HG03565 (cell line): ENCODE data around the gene DBET.
"Not testable (repeated sequence)": the region's sequence is repeated elsewhere in the genome, so short reads cannot be mapped to it uniquely, and the experiment has no call there.

ENCODE experiments used
- ATAC-seq: cut with Tn5 transposase; IDR thresholded peaks from one replicate; pipeline ENCODE4 v1.9.1; 2021; ENCODE audit warnings: mild to moderate bottlenecking, moderate library complexity; ENCODE audit not compliant: unreplicated experiment

The DBET gene

DNA sequence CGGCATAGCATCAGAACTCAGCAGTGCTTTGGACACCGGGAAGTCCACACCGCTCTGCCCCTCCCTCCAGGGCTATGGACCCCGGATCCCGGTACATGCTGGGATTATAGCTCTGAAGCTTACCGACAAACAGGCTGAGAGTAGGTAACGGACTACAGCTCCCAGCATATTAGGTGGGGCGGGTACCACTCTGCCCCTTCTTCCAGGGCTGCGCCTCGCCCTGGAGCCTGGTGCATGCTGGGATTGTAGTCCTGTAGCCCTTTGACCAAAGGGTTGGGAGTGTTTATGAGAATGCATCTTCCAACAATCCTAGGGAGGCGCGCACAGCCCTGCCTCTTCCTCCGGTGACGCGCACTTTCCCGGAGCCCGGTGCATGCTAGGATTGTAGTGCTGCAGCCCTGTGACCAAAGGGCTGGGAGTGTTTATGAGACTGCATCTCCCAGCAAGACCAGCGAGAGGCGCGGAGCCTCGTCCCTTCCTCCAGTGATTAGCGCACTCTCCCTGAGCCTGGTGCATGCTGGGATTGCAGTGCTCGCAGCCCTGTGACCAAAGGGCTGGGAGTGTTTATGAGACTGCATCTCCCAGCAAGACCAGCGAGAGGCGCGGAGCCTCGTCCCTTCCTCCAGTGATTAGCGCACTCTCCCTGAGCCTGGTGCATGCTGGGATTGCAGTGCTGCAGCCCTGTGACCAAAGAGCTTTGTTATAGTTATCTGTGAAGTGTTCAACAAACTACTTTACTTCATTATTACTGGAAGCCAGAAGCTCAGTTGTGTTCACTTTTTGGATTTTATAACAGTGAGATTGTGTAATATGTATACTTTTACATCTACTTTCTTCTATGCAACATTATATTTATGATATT is 14.7 kb upstream of the DBET start:
- not testable (repeated sequence) for ATAC-seq

DNA sequence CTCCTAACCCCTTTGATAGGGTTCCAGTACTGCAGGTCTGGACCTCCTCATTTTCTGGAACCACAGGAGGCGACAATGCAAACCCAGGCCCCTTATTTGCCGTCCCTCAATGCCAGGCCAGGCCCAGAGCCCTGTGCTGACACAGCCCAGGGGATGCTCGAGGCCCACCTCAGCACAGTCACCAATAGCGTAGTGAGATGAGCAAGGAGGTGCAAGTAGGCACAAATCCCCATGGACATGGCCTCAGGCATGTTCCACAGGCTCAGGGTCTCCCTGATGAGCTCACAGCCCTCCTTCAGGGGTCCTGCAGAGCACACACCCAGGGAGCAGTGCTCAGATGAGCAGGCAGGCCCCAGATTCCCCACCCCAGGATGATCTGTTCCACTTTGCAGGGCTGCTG is 5.3 kb upstream of the DBET start:
- not testable (repeated sequence) for ATAC-seq

GRCh38 chr4:190064805-190065204 is 503 bp downstream of the DBET start:
- not testable (repeated sequence) for ATAC-seq

DNA sequence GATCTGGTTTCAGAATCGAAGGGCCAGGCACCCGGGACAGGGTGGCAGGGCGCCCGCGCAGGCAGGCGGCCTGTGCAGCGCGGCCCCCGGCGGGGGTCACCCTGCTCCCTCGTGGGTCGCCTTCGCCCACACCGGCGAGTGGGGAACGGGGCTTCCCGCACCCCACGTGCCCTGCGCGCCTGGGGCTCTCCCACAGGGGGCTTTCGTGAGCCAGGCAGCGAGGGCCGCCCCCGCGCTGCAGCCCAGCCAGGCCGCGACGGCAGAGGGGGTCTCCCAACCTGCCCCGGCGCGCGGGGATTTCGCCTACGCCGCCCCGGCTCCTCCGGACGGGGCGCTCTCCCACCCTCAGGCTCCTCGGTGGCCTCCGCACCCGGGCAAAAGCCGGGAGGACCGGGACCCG is 4.0 kb downstream of the DBET start:
- ATAC-seq: not testable (repeated sequence)

DNA sequence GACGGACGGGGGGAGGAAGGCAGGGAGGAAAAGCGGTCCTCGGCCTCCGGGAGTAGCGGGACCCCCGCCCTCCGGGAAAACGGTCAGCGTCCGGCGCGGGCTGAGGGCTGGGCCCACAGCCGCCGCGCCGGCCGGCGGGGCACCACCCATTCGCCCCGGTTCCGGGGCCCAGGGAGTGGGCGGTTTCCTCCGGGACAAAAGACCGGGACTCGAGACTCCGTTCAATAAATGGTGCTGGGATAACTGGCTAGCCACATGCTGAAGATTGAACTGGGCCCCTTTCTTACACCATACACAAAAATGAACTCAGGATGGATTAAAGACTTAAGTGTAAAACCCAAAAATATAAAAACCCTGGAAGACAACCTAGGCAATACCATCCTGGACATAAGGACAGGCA is 28.8 kb downstream of the DBET start:
- not testable (repeated sequence) for ATAC-seq

- not testable (repeated sequence) for ATAC-seq
These were observed 29.7 kb downstream of the DBET start for GRCh38 chr4:190094031-190094430.

DNA sequence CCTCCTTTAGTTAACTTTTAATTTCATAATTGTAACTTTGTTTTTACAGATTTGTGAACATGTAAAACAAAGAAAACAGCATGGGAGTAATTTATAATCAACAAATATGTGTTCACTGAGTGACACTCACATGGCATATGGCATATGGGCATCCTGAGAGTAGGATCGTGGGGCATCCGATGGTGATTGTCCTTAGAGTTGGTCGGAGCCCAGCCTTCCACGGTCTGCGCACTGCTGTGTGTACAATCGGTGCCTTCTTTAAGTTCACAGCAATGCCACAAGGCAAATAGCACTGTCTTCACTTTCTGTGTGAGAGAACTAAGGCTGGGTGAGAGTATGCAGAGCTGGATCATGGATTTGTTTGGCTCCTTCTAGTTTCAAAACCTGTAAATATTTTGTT is 31.0 kb downstream of the DBET start:
- ATAC-seq: not testable (repeated sequence)

GRCh38 chr4:190099605-190100004 is 35.3 kb downstream of the DBET start:
- ATAC-seq: not testable (repeated sequence)

- ATAC-seq: not testable (repeated sequence)
These were observed 37.2 kb downstream of the DBET start for GRCh38 chr4:190101525-190101924.

- ATAC-seq: not testable (repeated sequence)
These were observed 41.9 kb downstream of the DBET start for GRCh38 chr4:190106191-190106590.

- ATAC-seq: not testable (repeated sequence)
These were observed 42.5 kb downstream of the DBET start for GRCh38 chr4:190106611-190107480.

- ATAC-seq: not testable (repeated sequence)
These were observed 43.6 kb downstream of the DBET start for GRCh38 chr4:190107766-190108485.

DNA sequence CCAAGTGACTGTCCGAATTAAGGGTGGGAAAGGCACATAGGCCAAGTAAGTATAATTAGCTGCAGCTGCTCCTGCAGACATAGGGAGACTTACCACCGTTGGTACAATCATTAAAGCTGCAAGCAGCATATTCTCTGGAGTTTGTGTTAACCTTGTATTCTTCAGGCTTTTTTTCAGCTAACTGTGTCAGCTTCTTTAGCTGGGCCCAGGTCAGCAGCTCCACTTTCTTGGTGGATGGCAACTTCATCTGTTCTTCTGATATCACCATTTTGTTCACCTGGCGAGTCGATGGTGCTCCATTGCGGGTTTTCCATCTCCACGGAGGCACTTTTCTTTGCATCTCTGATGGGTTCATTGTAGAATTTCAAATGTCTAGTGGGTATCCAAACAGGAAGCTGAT is 44.5 kb downstream of the DBET start:
- ATAC-seq: not testable (repeated sequence)

DNA sequence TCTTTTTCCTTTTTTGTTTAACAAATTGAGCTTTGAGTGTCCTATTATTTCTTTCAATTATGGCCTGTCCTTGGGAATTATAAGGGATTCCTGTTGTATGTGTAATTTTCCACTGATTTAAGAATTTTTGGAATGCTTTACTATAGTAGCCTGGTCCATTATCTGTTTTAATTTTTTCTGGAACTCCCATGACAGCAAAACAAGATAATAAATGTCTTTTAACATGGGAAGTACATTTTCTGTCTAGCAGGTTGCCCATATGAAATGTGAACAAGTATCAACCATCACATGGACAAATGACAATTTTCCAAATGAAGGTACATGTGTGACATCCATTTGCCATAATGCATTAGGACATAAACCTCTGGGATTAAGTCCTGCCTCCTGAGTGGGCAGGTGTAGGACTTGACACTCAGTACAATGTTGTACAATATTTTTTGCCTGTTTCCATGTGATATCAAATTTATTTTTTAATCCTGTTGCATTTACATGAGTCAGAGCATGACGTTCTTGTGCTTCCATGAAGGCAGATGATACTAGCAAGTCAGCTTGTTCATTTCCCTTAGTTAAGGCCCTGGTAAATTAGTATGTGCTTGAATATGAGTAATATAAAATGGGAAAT is 45.2 kb downstream of the DBET start:
- ATAC-seq: not testable (repeated sequence)

DNA sequence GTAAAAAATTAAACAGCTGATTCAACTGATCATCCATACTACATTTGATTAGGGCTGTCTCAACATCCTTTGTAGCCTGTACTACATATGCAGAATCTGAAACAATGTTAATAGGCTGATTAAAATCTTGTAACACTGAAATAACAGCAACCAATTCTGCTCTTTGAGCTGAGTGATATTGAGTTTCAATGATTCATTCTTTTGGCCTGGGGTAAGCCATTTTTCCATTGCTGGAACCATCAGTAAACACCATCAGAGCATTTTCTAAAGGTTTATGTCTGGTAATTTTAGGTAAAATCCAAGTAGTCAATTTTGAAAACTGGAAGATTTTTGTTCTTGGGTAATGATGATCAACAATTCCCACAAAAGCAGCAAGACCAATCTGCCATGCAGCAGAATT is 45.7 kb downstream of the DBET start:
- not testable (repeated sequence) for ATAC-seq

DNA sequence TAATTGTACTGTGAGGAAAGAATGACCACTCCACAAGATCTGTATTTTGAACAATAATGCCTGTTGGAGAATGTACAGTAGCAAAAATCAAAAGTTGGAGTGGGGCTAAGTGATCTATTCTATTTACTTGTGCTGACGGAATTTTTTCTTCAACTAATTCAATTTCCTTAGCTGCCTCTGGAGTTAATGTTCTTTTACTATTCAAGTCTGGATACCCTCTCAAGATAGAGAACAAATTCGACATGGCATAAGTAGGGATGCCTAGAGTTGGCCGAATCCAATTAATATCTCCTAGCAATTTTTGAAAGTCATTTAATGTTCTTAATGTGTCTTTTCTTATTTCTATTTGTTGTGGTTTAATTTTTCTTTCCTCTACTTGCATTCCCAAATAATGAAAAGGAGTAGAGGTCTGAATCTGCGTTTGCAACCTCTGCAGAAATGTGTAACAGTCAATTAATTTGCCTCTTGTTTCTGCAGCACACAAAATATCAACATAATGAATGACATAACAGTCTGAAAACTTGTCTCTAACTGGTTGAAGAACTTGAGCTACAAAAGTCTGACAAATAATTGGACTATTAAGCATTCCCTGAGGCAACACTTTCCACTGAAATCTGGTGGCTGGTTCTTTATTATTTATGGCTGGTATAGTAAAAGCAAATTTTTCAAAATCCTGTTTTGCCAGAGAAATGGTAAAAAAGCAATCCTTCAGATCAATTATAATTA is 46.4 kb downstream of the DBET start:
- not testable (repeated sequence) for ATAC-seq

- ATAC-seq: not testable (repeated sequence)
These were observed 48.6 kb downstream of the DBET start for GRCh38 chr4:190112879-190113278.

- not testable (repeated sequence) for ATAC-seq
These were observed 50.7 kb downstream of the DBET start for GRCh38 chr4:190114991-190115390.
